K562 (cell line): ENCODE measurements around the gene PHF10. TPM values are rescaled to one million over a fixed set of nuclear protein-coding genes. Genes with fewer than 3 reads are reported as not detected.

ENCODE experiments used
- ATF3 ChIP-seq, 2 experiments: fragments of 450-650 bp in 1 of 2; sonication (generic) in 1 of 2; formaldehyde crosslinking in 1 of 2; IDR thresholded peaks in 1 of 2; conservative IDR thresholded peaks in 1 of 2; 2 replicates each; pipeline versions ENCODE4 v1.6.1 to v1.8.1; 2016 to 2023; ENCODE audit warnings: mild to moderate bottlenecking in 2 of 2, moderate library complexity in 2 of 2, inconsistent platforms in 1 of 2, missing genetic modification reagents in 1 of 2
- CCNT2 ChIP-seq: IDR thresholded peaks from 2 replicates; pipeline ENCODE4 v1.6.1; 2011; ENCODE audit warnings: borderline replicate concordance, low read depth, mild to moderate bottlenecking, moderate library complexity, mixed read lengths, low read length; ENCODE audit not compliant: insufficient read length; ENCODE audit errors: extremely low read depth
- GATAD2A ChIP-seq: fragments of 450-650 bp; IDR thresholded peaks from 2 replicates; pipeline ENCODE4 v1.6.1; 2017
- HMGN3 ChIP-seq: IDR thresholded peaks from 2 replicates; pipeline ENCODE4 v1.6.1; 2011; ENCODE audit warnings: borderline replicate concordance, low read depth, mild to moderate bottlenecking, mixed read lengths, low read length; ENCODE audit not compliant: insufficient read length; ENCODE audit errors: extremely low read depth
- KAT2B ChIP-seq: IDR thresholded peaks from one replicate; pipeline ENCODE4 v1.6.1; 2012; ENCODE audit warnings: low read depth, mild to moderate bottlenecking, control low read depth, inconsistent platforms, low read length, moderate library complexity
- MITF ChIP-seq: IDR thresholded peaks from 2 replicates; pipeline ENCODE4 v1.6.1; 2014; ENCODE audit warnings: antibody characterized with exemption
- PHF21A ChIP-seq: fragments of 450-650 bp; IDR thresholded peaks from 2 replicates; pipeline ENCODE4 v1.6.1; 2017; ENCODE audit warnings: low read depth, borderline replicate concordance
- RBM22 ChIP-seq: fragments of 200-400 bp; formaldehyde crosslinking; IDR thresholded peaks from 2 replicates; pipeline ENCODE4 v1.6.1; 2018; ENCODE audit warnings: low read length, low read depth; ENCODE audit not compliant: poor library complexity, severe bottlenecking
- SAFB ChIP-seq: fragments of 200-400 bp; formaldehyde crosslinking; IDR thresholded peaks from 2 replicates; pipeline ENCODE4 v1.6.1; 2017; ENCODE audit warnings: low read depth, low read length, borderline replicate concordance
- STAT6 ChIP-seq: sonication (generic); formaldehyde crosslinking; IDR thresholded peaks from 2 replicates; pipeline ENCODE4 v1.8.1; 2023; ENCODE audit warnings: mild to moderate bottlenecking, missing genetic modification reagents
- TFAP4 ChIP-seq: sonication (generic); formaldehyde crosslinking; IDR thresholded peaks from 2 replicates; pipeline ENCODE4 v1.8.0; 2022; ENCODE audit warnings: missing genetic modification reagents, mild to moderate bottlenecking, moderate library complexity, borderline replicate concordance
- THAP12 ChIP-seq: fragments of 250-450 bp; sonication (Bioruptor Pico); IDR thresholded peaks from 2 replicates; pipeline ENCODE4 v1.9.0; 2021; ENCODE audit warnings: mild to moderate bottlenecking, inconsistent platforms
- VEZF1 ChIP-seq: fragments of 200-800 bp; sonication (Bioruptor generic); IDR thresholded peaks from 2 replicates; pipeline ENCODE4 v1.6.1; 2017; ENCODE audit warnings: missing genetic modification characterization, missing compliant biosample characterization
- ZBTB7A ChIP-seq: IDR thresholded peaks from 2 replicates; pipeline ENCODE4 v1.6.1; 2011; ENCODE audit warnings: low read depth, mild to moderate bottlenecking, low read length, moderate library complexity, borderline replicate concordance; ENCODE audit not compliant: control insufficient read depth
- ZNF668 ChIP-seq: fragments of 250-450 bp; sonication (Bioruptor Pico); IDR thresholded peaks from 2 replicates; pipeline ENCODE4 v1.8.0; 2022; ENCODE audit warnings: mild to moderate bottlenecking, inconsistent platforms
- polyA plus RNA-seq, 8 experiments: library from polyadenylated mRNA; depleted of rRNA in 4 of 8; stranded (reverse) in 5 of 8; unstranded in 3 of 8; fragments of >200 nt; fragmentation: Nextera tagmentation in 2 of 8; fragmentation: Illumina TruSeq in 1 of 8; extraction: Ambion mirVana in 2 of 8; extraction: Trizol in 1 of 8; gene quantifications; 2 replicates each; pipeline versions ENCODE4 v1.2.1 to v1.2.3, GENCODE V29; 2011 to 2014; ENCODE audit warnings: inconsistent platforms in 1 of 8, missing spikeins in 1 of 8
- total RNA-seq, 7 experiments: library from RNA; depleted of rRNA in 6 of 7; stranded (reverse); fragments of >200 nt in 6 of 7; fragmentation: Illumina TruSeq in 2 of 7; extraction: Trizol in 2 of 7; gene quantifications; 2 replicates each; pipeline versions ENCODE4 v1.2.1 to v1.2.3, GENCODE V29; 2011 to 2021; ENCODE audit warnings: low replicate concordance in 1 of 7

PHF10 gene
- total and polyA plus RNA-seq, 9 of the 15 experiments (the other 6 are each of a cell fraction or from before 2014, with no cell fraction given) = 23.9 to 88.9 (median 46.0) TPM

- peak; percentile 84 for TF ChIP-seq TFAP4 (CRISPR knock-in tag)
- peak; percentile 89 for TF ChIP-seq VEZF1 (CRISPR knock-in tag)
- peak; percentile 84; the same call in 1 of the 2 replicates for TF ChIP-seq ZBTB7A
- TF ChIP-seq SAFB = peak; percentile 89
- TF ChIP-seq MITF = 0 out of 2 replicates have a peak, but pooled peaks have one; percentile 14
- TF ChIP-seq HMGN3 = peak; percentile 71
- peak; percentile 32 for TF ChIP-seq CCNT2
- no peak for TF ChIP-seq ZNF668 (CRISPR knock-in tag)
- TF ChIP-seq ATF3 (IDR thresholded peaks at IDR 0.05) = no peak
- peak; percentile 57; the same call in 1 of the 2 replicates for TF ChIP-seq ATF3 (CRISPR knock-in tag; conservative IDR thresholded peaks at IDR 0.05)
- TF ChIP-seq KAT2B = no peak
- peak; percentile 85 for TF ChIP-seq RBM22
- 0 out of 2 replicates have a peak, but pooled peaks have one; percentile 50 for TF ChIP-seq STAT6
- 0 out of 2 replicates have a peak, but pooled peaks have one; percentile 33 for TF ChIP-seq THAP12 (CRISPR knock-in tag)
- 0 out of 2 replicates have a peak, but pooled peaks have one; percentile 35 for TF ChIP-seq PHF21A
- TF ChIP-seq GATAD2A = peak; percentile 76; the same call in 1 of the 2 replicates
Measured at GRCh38 chr6:169724494-169725124, at the start of gene PHF10 (continued).
